ENCODE results near the gene RREB1. TPM values are rescaled to one million over a fixed set of nuclear protein-coding genes. Genes with fewer than 3 reads are reported as not detected.

Gene RREB1
- total and polyA plus RNA-seq, 4 donors: 3.5 to 44.7 (median 17.8) TPM

DNA sequence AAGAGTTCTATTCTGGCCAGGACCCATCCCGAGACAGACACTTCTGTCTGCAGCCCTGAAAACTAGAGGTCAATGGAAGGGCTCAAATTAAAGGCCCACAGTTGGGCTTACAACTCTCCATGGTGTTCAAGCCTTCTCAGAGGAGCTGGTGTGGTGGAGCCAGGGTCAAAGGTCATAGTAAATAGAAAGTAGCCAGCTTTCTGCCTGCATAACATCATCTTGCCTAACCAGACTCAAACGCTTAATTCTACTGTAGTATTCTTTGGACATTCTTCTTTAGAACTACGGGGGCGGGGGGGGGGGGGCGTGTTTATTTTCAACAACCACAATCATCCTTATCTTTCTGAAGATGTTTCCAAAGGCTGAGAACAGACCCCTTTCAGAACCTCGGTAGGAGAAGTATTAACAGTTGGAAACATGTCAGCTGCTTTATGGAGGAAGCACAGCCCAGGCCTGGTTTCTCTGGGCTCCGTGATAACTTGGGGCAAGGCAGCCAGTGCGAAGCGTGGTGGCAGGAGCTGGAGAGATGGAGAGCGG, 1.5 kb upstream of the RREB1 start:
- H3K4me1 ChIP-seq (ENCODE audit: control insufficient read depth in 1 of 2, insufficient read depth in 2 of 2, low read length in 2 of 2): no peaks in the 10 kb centered on the region
- ATAC-seq (ENCODE audit: low FRiP score): no peak
- H3K27me3 ChIP-seq (ENCODE audit: control insufficient read depth in 1 of 2, insufficient read depth in 2 of 2, low read length in 1 of 2): no peaks in the 10 kb centered on the region
- no peak overlapping the region for H3K27ac ChIP-seq (ENCODE audit: low read depth in 1 of 2, low read length in 2 of 2)
- 62 to 69% methylated on average over 9 to 10 of the region's 10 CpGs for WGBS, 2 donors
- intact Hi-C loops (cut with DNase I): loop anchor here (5.0 to 10.0 kb wide), 3 partner anchors 59 to 589 kb away; no protein-coding TSS in a partner anchor
- DNase-seq: no peak
- no peaks in the 10 kb centered on the region for H3K36me3 ChIP-seq (ENCODE audit: control insufficient read depth in 1 of 2, insufficient read depth in 2 of 2, low read length in 1 of 2)
- H3K4me3 ChIP-seq (ENCODE audit: low read length in 2 of 2): no peak overlapping the region
- H3K9me3 ChIP-seq (ENCODE audit: control insufficient read depth, low read length): no peaks in the 10 kb centered on the region

DNA sequence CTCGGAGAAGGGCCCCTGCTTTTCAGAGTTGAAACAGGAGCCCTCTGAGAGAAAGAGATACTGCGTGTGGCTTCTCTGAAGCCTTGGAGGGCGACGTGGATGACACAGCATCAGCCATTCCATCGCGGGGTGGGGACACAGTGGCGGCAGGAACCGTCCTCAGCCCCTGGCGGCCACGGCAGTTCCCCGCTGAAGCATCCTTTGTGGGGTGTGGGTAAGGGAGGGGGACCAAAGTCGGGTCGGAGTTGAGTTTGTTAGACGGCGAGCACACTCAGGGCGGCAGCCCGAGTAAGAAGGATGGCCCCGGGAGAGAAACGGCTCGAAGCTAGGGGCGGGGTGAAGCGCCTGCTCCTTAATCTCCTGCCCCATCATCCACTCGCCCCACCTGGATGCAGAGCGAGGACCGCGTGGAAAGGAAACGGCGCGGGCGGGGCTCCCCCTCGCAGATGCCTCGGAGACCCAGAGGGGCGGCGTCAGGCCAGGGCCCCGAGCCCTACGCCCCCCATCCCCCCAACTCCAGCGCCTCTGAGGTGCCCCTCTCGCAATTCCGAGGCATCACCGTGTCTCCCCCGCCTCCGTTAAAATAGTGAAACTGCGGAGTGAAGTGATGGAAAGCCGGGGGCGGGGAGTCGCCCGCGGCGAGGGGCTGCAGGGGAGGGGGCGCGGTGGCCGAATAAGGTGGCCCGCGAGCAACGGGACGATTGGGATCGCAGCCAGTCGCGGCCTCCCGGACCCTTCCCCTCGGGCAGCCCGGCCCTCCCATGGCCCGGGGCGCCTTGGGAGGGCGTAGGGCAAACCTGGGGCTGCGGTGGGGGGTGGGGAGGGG, 796 bp upstream of the RREB1 start:
- Histone ChIP-seq H3K9me3 (ENCODE audit: control insufficient read depth, low read length) (no peaks in the 10 kb centered on the region), H3K4me1 (ENCODE audit: control insufficient read depth in 1 of 2, insufficient read depth in 2 of 2, low read length in 2 of 2) (no peaks in the 10 kb centered on the region), H3K27ac (ENCODE audit: low read depth in 1 of 2, low read length in 2 of 2) (no peak overlapping the region), H3K4me3 (ENCODE audit: low read length in 2 of 2) (peak overlapping the region; percentile 84 to 90), H3K27me3 (ENCODE audit: control insufficient read depth in 1 of 2, insufficient read depth in 2 of 2, low read length in 1 of 2) (no peaks in the 10 kb centered on the region), H3K36me3 (ENCODE audit: control insufficient read depth in 1 of 2, insufficient read depth in 2 of 2, low read length in 1 of 2) (no peaks in the 10 kb centered on the region)
- DNase-seq (peak; percentile 67 to 82), ATAC-seq (ENCODE audit: low FRiP score) (peak; percentile 26)
- intact Hi-C loops (cut with DNase I): loop anchor here (5.0 to 10.0 kb wide), 3 partner anchors 58 to 588 kb away; no protein-coding TSS in a partner anchor
- 7 to 8% methylated on average over 44 to 66 of the region's 66 CpGs for WGBS, 2 donors

DNA sequence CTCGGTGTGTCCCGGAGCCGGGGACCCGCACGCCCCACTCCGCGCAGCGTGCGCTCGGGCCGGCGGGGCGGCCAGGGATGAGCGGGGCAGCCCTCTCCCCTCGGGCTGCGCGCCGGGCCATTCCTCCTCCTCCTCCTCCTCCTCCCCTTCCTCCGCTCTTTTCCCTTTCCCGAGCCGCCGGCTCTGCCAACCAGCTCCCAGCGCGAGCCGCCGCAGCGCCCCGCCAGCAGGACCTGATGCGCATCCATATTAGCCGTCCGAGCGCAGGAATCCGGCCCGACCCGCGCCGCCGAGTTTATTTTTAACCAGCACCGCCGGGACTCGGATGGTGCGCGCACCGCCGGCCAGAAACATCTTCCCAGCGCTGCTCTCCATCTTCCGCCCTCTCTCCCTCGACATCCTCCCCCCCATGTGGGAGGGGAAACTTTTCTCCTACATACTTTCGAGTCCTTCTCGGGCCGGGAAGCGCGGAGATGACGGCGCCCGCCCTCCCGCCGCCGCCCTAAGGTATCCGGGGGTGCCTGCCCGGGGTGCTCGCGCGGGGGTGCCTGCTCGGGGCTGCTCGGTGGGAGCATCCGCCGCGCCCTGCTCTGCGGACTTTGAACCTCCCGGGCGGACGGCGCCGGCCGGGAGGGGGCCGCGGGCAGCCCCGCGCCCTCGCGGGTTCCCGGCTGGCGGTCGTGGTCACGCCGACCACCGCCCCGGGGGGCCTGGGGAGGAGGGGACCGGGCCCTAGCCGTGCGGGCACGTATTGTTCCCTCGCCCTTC, 619 bp downstream of the RREB1 start:
- DNase-seq (peak; percentile 78 to 90), ATAC-seq (ENCODE audit: low FRiP score) (peak; percentile 43)
- intact Hi-C loops (cut with DNase I): loop anchor here (2.0 to 10.0 kb wide), 4 partner anchors 32 to 586 kb away; no protein-coding TSS in a partner anchor
- WGBS, 2 donors: 0 to 1% methylated on average over 70 to 94 of the region's 94 CpGs
- Histone ChIP-seq H3K27me3 (ENCODE audit: control insufficient read depth in 1 of 2, insufficient read depth in 2 of 2, low read length in 1 of 2) (no peaks in the 10 kb centered on the region), H3K9me3 (ENCODE audit: control insufficient read depth, low read length) (no peaks in the 10 kb centered on the region), H3K4me1 (ENCODE audit: control insufficient read depth in 1 of 2, insufficient read depth in 2 of 2, low read length in 2 of 2) (no peaks in the 10 kb centered on the region), H3K4me3 (ENCODE audit: low read length in 2 of 2) (peak overlapping the region; percentile 84 to 90), H3K27ac (ENCODE audit: low read depth in 1 of 2, low read length in 2 of 2) (peak overlapping the region; percentile 32 to 60), H3K36me3 (ENCODE audit: control insufficient read depth in 1 of 2, insufficient read depth in 2 of 2, low read length in 1 of 2) (no peaks in the 10 kb centered on the region)

DNA sequence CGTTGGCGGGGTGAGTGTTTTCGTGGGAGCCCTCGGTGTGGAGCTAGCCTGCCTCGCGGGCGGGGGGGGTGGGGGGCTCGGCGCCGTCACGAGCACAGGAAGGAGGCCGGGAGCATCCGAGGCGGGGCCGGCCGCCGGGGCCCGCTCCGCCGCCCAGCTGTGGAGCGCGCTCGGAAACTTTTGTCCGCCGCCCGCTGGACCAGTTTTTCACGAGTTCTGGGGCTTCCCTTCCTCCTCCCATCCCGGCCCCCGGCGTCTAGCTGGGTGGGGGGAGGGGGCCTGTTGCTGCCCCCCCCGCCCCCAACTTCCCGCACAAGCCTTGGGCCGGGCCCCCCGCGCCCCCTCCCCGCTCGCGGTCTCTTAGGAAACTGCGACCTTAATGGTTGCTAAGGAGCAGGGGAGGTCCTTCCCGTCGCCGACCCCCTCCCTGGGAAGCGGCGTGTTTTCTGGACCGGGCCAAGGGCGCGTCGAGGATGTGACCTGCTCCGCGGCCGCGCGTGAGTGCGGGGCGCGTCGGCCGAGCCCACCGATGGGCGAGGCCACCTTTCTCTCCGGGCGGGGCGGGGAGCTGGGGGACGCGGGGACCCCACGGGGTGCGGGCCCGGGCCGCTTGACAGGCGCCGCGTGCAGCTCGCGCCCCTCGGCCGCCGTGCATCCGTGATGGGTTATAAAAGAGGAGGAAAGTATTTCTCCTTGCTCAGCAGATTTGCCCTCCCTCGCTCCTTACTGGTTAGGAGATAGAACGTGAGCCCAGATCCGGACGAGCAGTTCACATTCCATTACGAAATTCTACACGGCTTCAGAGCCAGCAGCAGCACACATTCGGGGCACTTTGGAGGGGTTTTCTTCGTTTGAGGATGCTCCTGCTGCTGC, 1.4 kb downstream of the RREB1 start:
- 0% methylated on average over 54 to 86 of the region's 86 CpGs for WGBS, 2 donors
- peak; percentile 74 to 80 for DNase-seq
- intact Hi-C loops (cut with DNase I): loop anchor here (2.0 to 10.0 kb wide), 4 partner anchors 32 to 586 kb away; no protein-coding TSS in a partner anchor
- H3K4me1 ChIP-seq (ENCODE audit: control insufficient read depth in 1 of 2, insufficient read depth in 2 of 2, low read length in 2 of 2): no peaks in the 10 kb centered on the region
- no peaks in the 10 kb centered on the region for H3K36me3 ChIP-seq (ENCODE audit: control insufficient read depth in 1 of 2, insufficient read depth in 2 of 2, low read length in 1 of 2)
- peak overlapping the region in 1 of 2 donors; percentile 60 for H3K27ac ChIP-seq (ENCODE audit: low read depth in 1 of 2, low read length in 2 of 2)
- no peaks in the 10 kb centered on the region for H3K27me3 ChIP-seq (ENCODE audit: control insufficient read depth in 1 of 2, insufficient read depth in 2 of 2, low read length in 1 of 2)
- ATAC-seq (ENCODE audit: low FRiP score): peak; percentile 67
- H3K4me3 ChIP-seq (ENCODE audit: low read length in 2 of 2): peak overlapping the region; percentile 84 to 90
- no peaks in the 10 kb centered on the region for H3K9me3 ChIP-seq (ENCODE audit: control insufficient read depth, low read length)

DNA sequence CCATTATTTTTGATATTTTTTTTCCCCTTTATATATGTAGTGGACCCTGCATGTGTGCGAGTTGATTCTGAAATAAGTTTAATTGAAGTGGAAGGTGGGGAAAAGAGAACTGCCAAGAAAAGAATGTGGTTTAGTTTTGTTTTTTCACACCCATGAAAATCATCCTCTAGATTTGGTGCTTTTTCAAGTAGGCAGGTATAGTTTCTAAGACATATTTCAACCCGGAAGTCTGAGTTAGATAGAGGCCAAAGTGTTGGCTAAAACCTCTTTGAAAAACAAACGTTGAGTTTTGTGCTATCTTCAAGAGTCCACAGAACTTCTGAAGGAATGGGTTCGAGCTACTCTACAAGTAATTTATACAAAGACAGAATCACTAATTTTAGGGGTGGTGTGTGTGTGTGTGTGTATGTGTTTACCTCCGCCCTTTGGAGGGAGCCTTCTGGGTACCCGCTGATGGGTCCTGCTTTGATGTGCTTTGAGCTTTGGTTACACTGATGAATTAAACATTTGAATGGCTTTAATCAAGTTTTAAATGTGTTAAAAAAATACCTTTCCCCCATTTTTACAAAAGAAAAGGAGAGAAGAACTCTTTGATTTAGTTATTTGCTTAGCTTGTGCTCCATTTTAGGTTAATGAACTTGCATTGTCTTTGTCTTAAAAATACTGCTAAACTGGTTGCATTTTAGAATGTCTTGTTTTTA, 2.5 kb downstream of the RREB1 start:
- Histone ChIP-seq H3K36me3 (ENCODE audit: control insufficient read depth in 1 of 2, insufficient read depth in 2 of 2, low read length in 1 of 2) (no peaks in the 10 kb centered on the region), H3K27me3 (ENCODE audit: control insufficient read depth in 1 of 2, insufficient read depth in 2 of 2, low read length in 1 of 2) (no peaks in the 10 kb centered on the region), H3K27ac (ENCODE audit: low read depth in 1 of 2, low read length in 2 of 2) (no peak overlapping the region), H3K4me3 (ENCODE audit: low read length in 2 of 2) (peak overlapping the region; percentile 84 to 90), H3K4me1 (ENCODE audit: control insufficient read depth in 1 of 2, insufficient read depth in 2 of 2, low read length in 2 of 2) (no peaks in the 10 kb centered on the region), H3K9me3 (ENCODE audit: control insufficient read depth, low read length) (no peaks in the 10 kb centered on the region)
- no peak for DNase-seq
- WGBS, 2 donors: 79 to 80% methylated on average over 6 of the region's 6 CpGs
- no peak for ATAC-seq (ENCODE audit: low FRiP score)
- intact Hi-C loops (cut with DNase I): loop anchor here in 1 of 2 donors (5.0 kb wide), 1 partner anchor 57 kb away; no protein-coding TSS in a partner anchor

DNA sequence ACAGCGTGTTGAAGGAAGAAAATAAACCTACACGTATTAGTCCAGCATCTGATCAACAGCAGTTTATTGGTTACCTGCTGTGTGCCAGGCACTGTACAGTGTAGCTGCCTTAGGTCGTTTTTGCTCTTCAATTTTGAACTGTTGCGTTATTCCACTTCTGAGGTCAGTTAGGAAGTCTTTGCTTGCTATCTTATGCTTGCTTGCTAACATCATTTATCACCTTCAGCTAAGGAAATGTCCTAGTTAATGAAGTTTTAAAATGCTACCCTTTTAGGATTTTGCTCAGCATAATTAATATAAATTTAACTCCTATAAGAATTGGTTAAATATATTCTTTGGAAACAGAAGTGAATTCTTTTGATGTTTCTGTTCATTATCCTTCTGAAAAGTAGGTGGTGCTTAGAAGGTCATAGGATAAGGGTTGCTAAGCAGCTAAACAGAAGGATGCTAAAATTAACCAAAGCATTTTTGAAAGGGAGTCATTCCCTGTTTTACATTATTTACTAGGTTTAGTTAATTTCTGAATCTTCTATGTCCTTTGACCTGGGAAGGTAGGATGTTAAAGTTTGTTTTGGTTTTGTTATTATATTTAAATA, 3.4 kb downstream of the RREB1 start:
- ATAC-seq (ENCODE audit: low FRiP score): no peak
- Histone ChIP-seq H3K27me3 (ENCODE audit: control insufficient read depth in 1 of 2, insufficient read depth in 2 of 2, low read length in 1 of 2) (no peaks in the 10 kb centered on the region), H3K4me1 (ENCODE audit: control insufficient read depth in 1 of 2, insufficient read depth in 2 of 2, low read length in 2 of 2) (peaks cover under 1 to 6% of the 10 kb centered on the region in 2 donors), H3K36me3 (ENCODE audit: control insufficient read depth in 1 of 2, insufficient read depth in 2 of 2, low read length in 1 of 2) (no peaks in the 10 kb centered on the region), H3K4me3 (ENCODE audit: low read length in 2 of 2) (no peak overlapping the region), H3K27ac (ENCODE audit: low read depth in 1 of 2, low read length in 2 of 2) (no peak overlapping the region), H3K9me3 (ENCODE audit: control insufficient read depth, low read length) (no peaks in the 10 kb centered on the region)
- intact Hi-C loops (cut with DNase I): loop anchor here in 1 of 2 donors (5.0 kb wide), 1 partner anchor 56 kb away; no protein-coding TSS in a partner anchor
- DNase-seq: no peak
- 80 to 83% methylated on average over 4 of the region's 4 CpGs for WGBS, 2 donors

DNA sequence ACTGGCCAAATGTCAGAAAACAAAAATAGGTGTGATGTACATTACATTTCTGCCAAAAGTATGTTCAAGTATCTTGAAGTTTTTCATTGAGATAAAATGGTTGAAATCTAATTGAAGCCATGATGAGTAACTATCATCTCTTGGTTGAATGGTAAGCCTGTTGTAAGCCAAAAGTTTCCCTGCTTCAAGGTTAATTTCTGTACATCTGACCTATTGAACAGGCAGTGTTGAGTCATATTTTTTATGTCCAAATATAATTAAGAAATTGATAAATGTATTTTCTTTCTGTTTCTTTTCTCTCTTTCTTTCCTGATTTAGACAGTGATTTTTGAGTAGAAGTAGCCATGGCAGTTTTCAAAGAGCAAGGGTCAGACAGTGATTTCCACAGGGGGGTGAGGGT, 4.4 kb downstream of the RREB1 start:
- no peak for ATAC-seq (ENCODE audit: low FRiP score)
- H3K36me3 ChIP-seq (ENCODE audit: control insufficient read depth in 1 of 2, insufficient read depth in 2 of 2, low read length in 1 of 2): no peaks in the 10 kb centered on the region
- no peaks in the 10 kb centered on the region for H3K27me3 ChIP-seq (ENCODE audit: control insufficient read depth in 1 of 2, insufficient read depth in 2 of 2, low read length in 1 of 2)
- DNase-seq: no peak
- H3K4me1 ChIP-seq (ENCODE audit: control insufficient read depth in 1 of 2, insufficient read depth in 2 of 2, low read length in 2 of 2): peaks cover 4 to 6% of the 10 kb centered on the region in 2 donors
- H3K27ac ChIP-seq (ENCODE audit: low read depth in 1 of 2, low read length in 2 of 2): no peak overlapping the region
- no peak overlapping the region for H3K4me3 ChIP-seq (ENCODE audit: low read length in 2 of 2)
- no peaks in the 10 kb centered on the region for H3K9me3 ChIP-seq (ENCODE audit: control insufficient read depth, low read length)
- intact Hi-C loops (cut with DNase I): loop anchor here in 1 of 2 donors (5.0 kb wide), 1 partner anchor 55 kb away; no protein-coding TSS in a partner anchor

Measured in aorta (tissue), 5 donors.